ENCODE results near the gene AK8.

DNA sequence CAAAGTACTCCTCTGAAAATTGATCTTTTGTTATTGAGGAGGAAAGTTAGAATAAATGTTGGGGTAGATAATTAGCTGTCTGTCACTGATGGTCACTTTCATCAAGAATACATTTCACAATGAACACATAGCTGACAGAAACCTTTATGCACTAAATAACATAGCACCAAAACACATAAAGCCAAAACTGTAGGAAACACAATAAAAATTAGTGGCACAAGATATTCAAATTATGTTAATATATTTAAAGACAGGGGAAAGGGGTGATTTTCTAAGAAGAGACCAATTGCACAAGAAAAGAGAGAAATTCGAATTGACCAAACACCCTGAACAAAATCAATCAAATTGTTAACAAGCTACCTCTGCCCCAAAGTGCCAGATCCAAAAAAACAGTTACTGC lies 89.7 kb downstream of the AK8 start:
- TF ChIP-seq, protein P1, sequence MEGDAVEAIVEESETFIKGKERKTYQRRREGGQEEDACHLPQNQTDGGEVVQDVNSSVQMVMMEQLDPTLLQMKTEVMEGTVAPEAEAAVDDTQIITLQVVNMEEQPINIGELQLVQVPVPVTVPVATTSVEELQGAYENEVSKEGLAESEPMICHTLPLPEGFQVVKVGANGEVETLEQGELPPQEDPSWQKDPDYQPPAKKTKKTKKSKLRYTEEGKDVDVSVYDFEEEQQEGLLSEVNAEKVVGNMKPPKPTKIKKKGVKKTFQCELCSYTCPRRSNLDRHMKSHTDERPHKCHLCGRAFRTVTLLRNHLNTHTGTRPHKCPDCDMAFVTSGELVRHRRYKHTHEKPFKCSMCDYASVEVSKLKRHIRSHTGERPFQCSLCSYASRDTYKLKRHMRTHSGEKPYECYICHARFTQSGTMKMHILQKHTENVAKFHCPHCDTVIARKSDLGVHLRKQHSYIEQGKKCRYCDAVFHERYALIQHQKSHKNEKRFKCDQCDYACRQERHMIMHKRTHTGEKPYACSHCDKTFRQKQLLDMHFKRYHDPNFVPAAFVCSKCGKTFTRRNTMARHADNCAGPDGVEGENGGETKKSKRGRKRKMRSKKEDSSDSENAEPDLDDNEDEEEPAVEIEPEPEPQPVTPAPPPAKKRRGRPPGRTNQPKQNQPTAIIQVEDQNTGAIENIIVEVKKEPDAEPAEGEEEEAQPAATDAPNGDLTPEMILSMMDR (IDR thresholded peaks at IDR 0.05) = no peak
- no peak for TF ChIP-seq POLR2A (IDR thresholded peaks at IDR 0.05)

All from right lobe of liver (tissue), 4 donors.